NCI-H1417 (cell line): Measurements from ENCODE around the gene TTLL10.

Experiments
- DNase-seq, 3 experiments: peaks; one replicate each; lab custom pipeline; 2025; lab: John Stamatoyannopoulos, UW

TTLL10 gene

DNA sequence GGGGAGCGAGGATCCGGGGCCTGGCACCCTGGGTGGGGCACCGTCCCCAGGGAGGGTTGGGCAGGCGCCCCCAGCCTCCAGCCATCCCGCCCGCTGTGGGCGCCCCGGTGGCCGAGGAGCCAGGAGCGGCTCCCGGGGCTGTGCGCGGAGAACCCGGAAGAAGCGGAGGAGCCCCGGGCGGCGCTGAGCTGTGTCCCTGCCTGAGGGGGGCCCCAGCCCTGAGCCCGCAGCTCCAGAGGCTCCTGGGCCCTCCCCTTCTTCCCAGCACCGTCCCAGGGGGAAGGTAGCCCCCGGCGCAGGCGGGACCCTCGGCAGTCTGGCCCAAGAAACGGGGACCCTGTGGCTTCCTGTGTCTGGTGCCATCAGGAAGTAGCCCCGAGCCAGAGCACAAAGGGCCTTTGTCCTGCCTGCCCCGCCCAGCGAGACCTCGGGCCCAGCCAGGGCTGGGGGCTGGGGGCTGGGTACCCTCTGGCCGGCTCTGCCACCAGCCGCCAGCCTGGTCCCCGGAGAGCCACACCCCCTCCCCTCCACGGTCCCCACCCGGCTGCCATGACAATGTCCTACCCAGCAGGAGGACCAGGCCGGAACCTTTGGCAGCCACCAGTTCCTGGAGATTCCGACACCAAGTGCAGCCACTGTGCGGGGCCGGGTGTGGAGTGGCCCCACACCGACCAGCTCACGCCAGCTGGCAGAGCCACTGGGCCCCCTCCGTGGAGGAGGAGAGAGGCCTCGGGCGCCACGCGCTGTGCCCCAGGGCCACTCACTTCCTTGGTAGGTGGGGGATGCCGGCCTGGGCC lies 15.6 kb upstream of the TTLL10 start:
- peak in 1 of 3 experiments; percentile 64 for DNase-seq

DNA sequence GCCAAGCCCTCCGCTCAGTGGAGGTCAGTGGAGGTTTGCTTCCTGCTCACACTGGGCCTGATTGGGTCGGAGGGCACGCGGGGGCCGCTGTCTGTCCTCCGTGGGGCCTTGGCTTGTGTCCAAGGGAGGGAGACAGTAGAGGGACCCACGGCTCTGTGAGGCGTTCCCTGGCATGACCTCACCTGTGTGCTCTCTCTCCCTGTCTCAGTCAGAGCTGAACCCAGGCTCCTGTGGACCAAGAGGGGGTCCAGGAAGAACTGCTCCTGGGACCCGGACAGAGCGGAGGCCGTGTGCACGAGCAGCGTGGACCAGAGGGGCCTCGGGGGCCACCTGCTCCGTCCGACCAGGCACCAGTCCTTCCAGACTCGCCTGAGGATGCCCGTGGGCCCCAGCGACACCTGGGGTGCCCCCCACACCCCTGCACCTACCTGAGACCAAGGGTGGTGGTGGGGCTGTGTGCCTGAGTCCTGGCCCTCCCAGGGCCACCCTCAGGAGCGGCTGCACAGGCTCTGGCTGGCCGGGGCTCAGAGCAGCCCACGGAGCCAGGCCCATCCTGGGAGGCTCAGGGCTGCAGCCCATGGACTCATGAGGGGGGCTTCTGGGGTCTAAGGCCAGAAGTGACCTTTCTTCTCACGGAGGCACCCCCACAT lies 13.3 kb upstream of the TTLL10 start:
- DNase-seq = no peak

DNA sequence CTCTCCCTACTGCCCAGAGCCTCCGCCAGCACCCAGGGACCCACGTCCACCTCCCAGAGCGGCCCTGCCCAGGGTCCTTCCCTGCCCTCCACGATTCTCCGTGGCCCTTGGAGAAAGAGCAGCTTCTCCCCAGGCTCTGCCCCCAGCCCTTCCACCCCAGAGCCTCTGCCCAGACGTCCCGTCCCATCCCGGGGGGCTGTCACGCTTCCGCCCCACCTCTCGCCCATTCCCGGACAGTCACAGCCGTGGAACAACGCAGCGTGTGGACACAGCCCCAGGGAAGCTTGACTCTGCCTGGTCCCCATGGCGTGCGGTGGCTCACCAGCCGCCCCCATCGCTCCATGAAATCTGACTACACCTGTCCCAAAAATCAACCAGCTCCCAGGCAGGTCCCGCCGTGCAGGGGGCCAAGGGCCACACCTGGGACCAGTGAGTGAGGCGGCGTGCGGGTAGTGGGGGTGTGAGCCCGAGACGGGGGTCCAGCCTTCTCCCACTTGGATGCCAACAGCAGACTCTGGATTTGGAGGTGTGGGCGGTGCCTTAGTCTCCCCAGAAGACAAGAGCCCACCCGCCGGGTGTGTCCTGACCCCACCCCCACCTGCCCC lies 12.5 kb upstream of the TTLL10 start:
- no peak for DNase-seq

DNA sequence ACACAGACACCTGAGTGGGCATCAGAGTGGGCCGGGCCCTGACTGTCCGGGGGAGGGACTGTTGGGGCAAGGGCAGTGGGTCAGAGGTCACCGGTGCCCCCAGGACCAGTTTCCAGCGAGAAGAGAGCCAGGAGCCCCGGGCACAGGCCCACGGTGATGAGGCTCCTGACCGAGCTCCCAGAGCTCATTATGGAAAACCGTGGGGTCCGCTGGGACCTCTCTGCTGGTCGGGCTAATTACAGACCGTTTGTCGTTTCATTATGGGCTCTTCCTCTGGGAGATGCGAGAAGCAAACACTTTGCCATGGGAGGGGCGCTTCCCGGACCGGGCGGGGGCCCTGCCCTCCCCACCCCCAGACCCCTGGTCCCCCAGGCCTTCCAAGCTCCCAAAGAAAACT lies 12.0 kb upstream of the TTLL10 start:
- DNase-seq = peak in 1 of 3 experiments; percentile 45

DNA sequence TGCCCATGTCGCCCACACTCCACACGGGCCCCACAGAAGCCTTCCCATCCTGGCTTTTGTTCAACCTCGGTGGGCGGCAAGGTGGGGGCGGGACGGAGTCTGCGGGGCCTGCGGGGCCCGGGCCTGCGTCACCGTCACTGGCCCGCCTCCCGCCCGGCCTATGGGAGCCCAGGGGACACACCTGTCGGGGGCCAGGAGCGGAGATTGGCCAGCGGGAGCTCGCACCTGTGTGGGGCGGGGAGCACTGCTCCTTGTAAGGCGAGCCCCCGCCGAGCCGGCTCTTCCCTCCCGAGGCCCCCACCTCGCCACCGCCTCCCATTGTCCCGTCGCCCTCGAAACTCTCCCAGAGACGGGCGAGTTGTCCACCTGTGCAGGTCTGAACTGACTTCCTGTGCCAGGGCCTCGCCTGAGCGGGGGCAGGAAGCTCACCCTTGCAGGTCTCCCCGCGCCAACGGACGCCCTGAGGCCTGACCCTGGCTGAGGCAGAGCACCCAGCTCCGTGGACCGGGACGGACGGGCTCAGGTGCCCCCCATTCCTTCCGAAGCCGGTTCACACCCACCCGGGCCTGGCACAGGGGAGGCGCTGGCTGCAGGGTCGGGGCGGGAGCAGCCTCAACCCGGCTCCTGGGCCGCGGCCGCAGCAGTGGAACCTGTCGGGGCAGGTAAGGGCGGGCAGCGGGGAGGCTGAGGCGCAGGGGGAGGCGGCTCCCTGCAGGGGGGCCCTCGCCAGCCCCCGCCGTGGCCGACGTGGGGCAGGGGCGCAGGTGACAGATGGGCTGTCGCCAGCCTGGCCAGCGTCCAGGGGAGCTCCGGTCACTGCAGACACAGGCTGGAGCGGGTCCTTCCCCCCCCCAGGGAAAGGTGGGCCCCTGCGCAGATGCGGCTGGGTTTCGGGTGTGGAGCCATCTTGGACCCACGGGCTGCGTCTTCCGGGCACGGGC lies 10.8 kb upstream of the TTLL10 start:
- DNase-seq = peak; percentile 93 to 97 (median 94)

DNA sequence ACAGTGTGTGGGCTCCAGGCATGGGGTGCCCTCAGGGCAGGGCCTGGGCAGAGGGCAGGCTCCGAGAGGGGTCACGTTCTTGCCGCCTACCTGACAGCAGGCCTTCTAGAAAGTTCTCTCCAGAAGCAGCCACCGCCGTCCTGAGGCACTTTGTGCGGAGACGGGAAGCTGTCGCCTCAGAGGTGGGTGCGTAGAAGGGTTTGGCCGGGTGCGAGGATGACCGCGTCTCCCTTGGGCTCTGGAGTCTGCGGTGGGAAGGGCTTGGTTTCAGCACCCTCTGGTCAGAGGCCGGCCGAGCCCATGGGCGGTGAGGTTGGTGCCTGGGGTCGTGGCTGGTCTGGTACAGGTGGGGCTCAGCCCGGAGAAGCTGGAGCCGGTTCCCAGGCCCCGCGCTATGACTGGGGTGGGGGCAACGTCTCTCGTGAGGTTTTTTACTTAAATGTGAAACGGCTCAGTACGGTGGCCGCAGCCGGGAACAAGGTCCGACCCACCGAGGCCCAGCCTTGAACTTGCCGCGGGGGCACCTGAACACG lies 10.1 kb upstream of the TTLL10 start:
- peak in 1 of 3 experiments; percentile 47 for DNase-seq

DNA sequence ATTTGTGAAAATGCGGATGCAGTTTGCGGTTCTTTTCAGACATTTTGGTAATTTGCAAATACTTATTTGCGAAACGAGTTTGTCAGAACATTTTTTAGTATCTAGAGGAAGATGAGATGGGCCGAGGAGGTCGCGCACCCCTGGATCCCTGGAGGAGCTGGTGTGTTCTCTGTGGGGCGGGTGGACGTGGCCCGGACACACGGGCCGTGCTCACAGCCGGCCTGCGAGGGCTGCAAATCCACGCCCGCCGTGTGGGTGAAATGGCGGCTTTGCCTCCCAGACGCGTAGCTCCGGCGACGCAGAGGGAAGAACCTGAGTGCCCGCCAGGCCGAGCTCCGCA lies 9.3 kb upstream of the TTLL10 start:
- no peak for DNase-seq

DNA sequence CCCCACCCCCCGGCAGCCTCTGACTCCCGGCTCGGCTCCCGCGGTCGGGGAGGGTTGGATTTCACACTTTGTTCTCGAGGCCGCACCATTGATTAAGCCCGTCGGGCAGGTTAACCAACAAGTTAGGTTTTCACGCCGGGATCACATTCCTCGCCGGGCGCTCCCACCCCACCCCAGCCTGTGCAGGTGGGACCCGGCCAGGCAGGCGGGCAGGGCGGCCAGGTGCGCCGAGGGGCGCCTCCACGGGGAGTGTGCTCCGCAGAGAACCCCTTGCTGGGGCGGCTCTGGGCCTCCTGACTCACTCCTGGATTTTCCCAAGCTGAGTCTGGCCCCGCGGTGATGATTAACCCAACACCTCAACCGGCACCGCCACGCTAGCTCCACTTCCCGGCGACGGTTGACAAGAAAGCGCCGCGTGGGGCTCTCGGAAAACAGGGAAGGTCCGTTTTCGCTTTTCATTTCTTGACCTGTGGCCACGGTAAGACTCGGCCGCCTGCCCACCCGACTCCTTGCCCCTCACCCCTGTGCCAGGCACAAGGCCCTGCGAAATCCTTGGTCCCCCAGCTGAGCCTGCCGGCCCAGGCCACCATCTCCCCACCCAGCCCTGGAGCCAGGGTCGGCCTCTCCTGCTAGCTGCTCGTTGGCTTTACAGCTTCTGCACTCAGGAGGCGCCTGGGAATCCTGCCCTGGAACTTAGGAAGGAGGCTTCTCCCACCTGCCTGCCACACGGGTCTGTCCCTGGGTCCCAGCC lies 8.8 kb upstream of the TTLL10 start:
- DNase-seq = peak; percentile 52 to 63 (median 58)

DNA sequence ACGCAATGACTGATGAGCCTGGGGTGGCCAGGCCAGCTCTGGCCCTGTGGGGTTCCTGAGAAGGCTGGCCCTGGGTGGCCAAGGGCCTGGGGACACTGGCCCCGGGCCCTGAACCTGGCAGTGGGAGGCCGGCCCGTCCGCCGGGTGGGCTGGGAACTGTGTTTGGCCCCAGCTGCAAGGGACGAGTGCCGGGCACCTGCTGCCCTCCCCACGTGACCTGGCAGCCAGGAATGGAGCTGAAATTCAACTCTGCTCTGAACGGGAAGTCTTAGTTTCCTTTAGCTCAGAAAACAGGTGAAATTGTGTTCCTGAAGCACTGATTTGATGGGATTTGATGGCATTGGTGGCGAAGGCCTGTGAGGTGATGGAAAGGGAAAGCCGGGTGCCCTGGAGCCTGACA lies 8.2 kb upstream of the TTLL10 start:
- peak in 2 of 3 experiments; percentile 26 for DNase-seq

DNA sequence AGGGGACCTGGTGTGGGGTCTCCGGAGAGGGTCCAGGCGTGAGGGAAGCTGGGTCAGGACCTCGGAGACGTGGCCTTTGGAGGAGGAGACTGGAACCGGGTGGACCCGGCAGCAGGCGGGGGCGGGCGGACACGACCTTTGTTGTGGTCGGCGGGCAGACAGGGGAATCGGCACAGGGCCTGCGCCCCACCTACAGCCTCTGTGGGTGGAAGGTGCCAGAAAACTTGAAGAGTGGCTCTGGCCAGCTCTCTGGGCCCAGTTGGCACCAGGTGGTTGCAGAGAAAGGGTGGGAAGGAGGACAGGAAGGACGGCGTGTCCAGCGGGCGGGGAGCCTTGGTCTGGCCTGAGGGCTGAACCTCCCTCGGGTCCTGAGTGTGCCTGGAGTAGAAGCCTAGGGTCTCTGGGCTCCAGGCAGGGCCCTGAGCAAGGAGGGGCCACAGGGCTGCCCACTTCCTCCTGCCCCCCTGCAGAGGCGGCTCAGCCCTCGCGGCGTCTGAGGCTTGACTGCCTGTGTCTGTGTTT lies 7.7 kb upstream of the TTLL10 start:
- peak in 1 of 3 experiments; percentile 3 for DNase-seq

DNA sequence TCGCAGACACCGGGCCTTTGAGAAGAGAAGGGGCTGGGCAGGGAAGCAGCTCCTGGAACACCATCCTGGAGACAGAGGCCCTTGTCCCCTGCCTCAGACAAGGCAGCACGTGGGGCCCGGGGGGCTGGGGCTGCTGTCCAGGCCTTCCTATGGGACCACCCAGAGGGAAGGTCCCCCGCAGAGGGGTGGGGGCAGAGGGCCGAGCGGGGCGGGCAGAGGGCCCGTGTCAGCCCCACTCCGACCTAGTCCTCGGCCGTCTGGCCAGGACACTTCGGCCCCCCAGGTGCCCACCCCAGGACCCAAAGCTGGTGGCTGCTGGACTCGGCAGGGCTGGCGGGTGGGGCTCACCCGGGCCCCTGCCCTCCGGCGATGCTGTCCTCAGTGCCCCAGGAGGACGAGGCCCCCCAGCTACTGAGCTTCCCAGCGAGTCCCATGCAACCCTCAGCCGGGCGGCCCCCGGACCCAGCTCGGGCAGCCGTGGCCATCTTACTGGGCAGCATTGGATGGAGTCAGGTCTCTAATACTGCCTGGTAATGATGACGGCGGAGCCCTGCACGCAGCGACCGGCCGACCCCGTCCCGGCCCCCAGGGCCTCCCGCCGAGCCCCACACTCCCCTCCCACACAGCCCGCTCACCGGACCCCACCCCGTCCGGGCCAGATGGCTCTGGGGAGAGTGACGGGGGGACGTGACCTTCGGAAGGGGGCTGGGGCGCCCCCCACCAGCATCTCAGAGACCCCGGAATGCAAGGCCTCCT lies 6.9 kb upstream of the TTLL10 start:
- DNase-seq = no peak

DNA sequence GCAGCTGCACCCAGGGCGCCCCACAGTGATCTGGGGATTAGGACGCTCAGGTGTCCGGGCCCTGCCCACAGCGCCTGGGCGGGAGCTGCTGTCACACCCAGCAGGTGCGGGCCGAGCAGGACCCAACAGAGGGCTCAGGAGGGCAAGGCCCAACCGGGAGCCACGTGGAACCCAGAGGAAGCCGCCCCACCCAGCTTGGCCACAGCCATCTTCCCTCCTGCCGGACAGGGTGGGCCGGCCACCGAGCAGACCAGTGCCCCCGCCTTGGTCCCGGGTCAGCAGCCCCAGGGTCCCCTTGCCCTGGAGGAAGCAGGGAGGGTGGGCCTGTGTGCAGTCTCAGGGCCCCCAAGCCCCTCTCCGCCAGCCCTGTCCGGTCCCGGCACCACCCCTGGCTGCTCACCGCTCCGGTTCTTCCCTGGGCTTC lies 6.3 kb upstream of the TTLL10 start:
- DNase-seq = no peak

DNA sequence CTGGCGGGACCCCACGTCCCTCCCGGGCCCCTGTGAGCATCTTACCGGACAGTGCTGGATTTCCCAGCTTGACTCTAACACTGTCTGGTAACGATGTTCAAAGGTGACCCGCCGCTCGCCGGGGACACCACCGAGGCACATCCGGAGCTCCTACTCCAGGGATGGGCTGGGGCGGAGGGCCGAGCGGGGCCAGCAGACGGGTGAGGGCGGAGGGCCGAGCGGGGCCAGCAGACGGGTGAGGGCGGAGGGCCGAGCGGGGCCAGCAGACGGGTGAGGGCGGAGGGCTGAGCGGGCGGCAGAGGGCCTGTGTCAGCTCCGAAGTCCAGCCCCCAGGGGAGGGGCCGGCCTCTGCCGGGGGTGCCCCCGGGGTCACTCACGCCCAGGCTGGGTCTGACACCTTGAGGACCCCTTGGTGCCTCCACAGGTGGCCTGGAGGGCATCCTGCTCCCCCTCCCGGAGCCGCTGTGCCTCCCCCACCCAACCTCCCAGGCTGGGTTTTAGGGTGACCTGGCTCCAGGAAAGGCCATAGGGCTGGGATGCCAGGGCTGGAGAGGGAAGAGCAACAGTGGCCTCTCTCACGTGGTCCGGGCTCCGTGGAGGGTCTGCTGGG lies 5.7 kb upstream of the TTLL10 start:
- no peak for DNase-seq

DNA sequence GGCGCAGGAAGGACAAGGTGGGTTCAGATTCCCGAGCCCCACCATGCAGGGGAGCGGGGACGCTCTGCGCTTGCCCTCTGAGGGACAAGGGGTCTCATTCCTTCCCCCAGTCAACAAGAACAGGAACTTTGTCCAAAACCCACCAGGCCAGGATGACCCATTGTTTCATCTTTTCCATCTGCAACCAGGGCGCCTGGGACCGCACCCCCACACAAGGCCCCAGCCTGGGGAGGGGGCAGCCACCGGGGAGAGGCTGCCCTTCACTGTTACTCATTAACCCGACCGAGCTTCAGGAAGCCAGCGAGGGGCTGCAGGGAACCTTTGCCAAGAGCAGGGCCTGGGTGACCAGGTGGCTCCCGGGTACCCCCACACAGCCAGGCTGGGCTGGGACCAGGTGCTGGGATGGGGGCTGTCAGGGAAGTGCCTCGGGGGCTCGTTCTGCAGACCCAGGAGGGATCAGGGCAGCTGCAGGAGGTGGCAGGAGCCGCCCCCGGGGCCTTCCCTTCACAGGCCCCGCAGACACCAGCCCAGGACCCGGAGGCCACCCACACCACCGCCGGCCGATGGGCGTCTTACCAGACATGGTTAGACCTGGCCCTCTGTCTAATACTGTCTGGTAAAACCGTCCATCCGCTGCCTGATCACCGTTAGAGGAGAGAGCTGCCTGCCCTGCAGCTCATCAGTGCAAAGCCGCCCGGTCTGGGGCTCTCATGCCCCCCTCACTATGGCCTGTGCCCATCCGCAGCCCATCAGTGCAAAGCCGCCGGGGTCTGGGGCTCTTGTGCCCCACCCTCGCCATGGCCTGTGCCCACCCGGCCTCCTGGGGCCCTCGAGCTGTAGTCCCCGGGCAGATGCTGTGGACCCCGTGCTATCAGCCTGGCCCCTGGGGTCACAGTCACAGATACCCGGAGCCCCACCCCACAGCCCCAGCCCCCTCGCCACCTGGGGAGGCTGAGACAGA lies 4.9 kb upstream of the TTLL10 start:
- no peak for DNase-seq

DNA sequence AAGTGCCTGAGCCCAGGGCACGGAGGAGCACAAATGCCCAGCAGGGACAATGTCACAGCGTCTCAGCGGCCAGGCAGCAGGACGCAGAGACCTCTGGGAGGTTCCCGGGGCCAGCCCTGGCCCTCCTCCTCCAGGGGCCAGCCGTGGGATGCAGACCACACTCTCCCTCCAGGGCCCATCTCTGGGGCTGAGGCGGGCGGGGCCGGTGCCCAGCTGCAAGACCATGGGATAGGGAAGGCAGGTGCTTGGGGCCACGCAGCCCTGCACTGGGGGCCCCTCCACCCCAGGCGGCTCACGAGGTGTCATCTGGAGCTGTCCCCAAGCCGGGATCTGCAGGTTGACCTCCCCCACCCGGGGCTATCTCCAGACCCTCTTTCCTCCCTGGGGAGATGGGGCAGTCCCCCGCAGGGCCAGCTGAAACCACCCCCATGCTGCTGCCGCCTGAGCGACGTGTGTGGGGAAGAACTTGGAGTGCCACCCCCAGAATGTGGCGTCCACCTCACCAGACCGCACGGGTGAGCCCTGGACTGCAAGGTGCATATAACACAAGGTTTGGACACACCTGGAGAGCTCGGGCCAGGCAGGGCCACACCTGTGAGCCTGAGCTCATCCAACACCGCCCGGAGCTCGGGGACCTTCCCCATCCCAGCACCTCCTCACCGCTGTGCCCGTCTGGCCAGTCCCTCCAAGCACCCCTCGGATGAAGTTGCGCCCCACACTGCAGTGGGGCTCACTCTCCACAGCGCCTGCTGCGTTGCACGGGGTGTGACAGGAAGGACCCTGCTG lies 4.1 kb upstream of the TTLL10 start:
- DNase-seq = no peak

DNA sequence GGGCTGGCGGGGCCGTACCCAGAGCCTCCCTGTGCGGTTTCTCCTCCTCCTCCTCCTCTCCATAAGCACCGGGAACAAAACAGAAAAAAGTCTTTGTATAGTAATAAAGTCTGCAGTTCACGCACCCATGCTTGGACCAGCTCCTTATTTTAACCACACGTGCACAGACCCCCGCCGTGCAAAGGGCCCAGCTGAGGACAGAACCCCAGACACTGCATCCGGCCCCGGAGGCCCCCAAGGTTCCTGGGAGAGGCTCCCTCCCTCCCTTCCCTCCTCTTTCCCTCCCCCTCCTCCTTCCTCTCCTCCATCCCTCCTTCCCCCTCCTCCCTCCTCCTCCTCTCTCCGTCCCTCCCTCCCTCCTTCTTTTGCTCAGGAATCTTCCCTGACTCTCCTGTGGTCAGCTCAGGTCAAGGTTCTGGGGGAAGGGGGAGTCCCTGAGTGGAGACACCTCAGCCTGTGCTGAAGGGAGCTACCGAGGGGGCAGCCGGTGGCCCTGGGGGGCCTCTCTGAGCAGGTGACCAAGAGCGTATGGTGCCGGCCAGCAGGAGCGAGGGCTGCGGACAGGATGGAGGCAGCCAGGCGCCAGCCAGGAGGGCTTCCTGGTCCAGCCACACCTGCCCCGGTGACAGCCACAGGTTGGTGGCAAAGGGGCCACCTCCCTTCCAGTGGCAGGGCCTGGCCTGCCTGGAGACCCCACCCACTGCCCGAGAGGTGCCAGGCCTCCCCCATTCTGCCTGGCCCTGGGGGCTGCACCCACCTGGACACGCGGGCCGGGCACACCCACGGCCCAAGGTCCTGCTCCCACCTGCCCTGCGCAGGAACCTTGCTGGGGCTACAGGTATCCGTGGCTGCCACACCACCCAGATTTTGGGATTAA lies 3.2 kb upstream of the TTLL10 start:
- no peak for DNase-seq

DNA sequence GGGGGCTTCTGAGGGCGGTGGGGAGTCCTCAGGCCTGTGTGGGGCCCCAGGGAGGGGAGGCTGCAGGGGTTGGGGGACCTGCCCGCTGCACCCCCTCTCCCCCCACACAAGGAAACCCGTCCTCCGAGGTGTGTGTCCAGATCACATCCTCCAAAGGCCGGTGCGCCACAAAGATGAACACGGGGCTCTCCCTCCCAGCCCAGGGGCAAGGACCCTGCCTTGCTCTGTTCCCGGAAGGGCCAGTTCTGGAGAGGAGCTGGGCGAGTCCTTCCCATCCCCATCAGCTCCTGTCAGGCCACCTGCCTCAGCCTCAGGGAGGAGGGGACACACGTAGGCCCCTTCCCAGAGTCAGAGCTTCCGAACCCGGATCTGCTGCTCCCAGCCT lies 2.5 kb upstream of the TTLL10 start:
- no peak for DNase-seq
